Measurements from ENCODE around the gene KIF20A.
"Not testable (repeated sequence)": the region's sequence is repeated elsewhere in the genome, so short reads cannot be mapped to it uniquely, and the experiment has no call there.

KIF20A gene

DNA sequence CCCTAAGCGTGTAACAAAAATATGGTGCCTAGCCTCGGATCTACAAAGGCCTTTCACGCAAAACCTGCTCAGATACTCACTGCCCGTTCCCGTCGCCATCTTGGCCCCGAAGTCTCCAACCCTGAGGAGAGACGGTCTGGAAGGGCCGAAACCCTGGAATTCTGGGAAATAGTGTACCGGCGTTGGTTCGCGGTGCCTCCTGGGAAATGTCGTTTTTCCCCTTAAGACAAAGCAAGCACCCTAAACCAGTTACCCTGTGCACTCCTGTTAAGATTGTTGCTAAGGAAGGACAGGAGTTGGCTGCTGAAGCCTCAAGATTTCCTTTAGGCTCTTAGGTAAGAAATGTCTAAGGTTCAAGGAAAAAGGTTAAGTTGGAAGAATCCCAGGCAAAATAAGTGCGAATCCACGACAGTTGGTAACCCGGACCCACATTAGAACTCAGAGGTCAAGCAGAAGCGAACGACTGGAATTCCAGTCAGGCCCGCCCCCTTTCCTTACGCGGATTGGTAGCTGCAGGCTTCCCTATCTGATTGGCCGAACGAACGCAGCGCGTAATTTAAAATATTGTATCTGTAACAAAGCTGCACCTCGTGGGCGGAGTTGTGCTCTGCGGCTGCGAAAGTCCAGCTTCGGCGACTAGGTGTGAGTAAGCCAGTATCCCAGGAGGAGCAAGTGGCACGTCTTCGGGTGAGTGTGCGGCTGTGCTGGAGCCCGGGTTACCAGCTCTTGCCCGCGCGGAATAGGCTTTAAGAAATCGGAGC is at the start of gene KIF20A, which contains the start of gene BRD8:
Gene KIF20A (plus strand): TSS at position 597 of the 761 bp plus-strand sequence. CDS start 569 bp downstream, outside the sequence.
Gene BRD8 (minus strand): TSS at position 115 of the 761 bp plus-strand sequence. CDS start 16 bp downstream, at position 99.
- DNase-seq (ENCODE audit: low spot score), result peak; percentile 52

DNA sequence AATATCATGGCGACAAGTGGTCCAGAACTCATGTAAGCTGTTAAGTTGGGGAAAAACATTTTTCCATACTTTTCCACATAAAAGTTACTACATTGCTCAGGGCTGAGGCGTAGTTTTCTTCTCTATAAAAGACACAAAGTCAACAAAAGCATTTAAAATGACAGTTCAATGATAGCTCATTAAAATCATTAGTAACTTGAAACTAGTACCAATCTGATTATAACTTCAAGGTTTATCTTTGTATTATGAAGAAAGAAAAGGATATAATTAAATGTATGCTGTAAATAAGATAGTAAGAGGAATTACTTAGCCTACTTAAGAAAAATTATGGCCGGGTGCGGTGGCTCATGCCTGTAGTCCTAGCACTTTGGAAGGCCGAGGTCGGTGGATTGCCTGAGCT is 49.6 kb upstream of the KIF20A start:
- DNase-seq (ENCODE audit: low spot score), result no peak

DNA sequence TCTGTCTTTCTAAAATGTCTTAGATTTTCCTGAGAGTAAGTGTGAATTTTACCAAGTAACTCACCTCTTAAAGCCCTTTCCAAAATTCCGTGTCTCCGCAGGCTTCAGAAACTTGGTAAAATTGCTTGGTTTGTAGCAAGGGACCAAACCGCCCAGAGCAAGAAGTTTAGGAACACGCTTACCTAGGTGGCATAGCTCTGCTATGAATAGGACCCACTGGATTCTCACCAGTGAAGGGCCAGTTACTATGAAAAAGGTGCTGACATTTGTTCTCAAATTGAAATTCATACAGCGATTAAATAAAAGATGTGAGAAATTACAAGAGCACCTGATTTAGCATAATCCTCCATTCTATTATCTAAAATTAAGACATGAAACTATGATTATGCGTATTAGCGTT is 46.4 kb upstream of the KIF20A start:
- DNase-seq (ENCODE audit: low spot score), result no peak

DNA sequence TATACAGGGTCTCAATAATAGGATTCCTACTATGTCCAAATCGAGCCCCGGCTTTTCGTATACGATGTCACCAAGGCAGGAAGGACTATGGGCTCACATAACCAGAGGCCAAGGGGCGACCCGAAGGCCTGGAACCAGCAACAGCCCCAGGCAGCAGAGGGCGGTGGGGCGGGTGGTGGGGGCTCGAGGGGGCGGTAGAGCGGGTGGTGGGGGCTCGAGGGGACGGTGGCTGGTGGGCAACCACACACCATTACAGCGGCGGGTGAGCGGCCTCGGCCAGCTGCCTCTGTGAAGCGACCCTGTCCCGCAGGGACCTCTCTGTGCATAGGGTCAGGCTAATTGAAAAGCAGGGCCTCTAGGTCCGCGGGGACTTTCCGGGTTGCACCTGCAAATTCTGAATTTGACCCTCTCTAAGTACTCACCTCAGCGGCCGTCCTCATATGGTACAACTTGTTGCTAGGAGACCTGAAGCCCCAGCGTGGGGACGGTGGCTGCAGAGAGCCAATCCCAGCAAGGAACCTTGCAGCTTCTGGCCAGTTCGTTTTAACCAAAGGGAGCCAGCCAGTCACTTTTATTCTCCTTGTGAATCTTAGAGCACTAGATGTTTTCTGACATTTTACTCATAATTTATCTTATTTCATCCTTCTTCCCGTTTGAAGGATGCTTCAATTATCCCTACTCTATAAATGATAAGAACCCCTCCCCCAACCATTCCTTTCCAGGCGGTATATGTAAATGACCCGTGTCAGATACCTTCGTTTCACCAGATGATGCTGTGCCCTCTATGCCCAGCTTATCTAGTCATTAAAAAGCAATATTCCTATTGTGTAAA is 39.7 kb upstream of the KIF20A start, which contains the start of gene NME5:
Gene NME5 (minus strand): TSS at position 480 of the 832 bp plus-strand sequence. CDS start 648 bp downstream, outside the sequence.
- DNase-seq (ENCODE audit: low spot score), result no peak

DNA sequence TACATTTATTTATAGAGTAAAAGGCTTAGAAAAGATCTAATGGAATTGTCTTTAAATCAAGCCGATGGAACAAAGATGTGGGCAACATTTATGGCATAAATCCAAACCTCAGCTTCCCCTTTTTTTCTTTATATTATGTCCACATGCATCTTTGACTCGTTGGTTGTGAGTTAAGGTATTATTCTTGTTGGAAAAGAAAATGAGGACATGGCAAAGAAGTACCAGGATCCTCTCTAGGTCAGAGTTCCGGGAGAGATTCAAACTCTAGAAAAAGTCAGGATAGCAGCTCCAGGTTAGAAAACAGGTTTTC is 39.2 kb upstream of the KIF20A start:
- no peak for DNase-seq (ENCODE audit: low spot score)

DNA sequence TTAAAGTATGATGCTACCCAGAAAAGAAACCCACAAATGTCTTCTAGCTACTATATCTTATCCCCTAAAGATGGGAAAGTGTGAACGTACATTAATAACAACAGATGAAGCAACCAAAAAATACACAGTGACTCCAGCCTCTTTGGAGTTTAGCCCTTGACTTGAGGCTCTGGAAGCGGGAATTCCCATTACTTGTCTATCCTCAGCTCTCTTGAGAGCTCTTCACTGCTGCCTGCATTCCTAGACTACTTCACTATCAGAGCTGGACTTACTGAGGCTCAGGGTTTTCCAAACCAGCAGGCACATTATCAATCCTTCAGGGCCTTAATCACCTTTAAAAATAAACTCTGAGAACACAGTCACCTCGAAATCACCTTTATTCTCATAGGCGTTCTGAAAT is 38.6 kb upstream of the KIF20A start:
- no peak for DNase-seq (ENCODE audit: low spot score)

GRCh38 chr5:138141734-138142133 is 37.2 kb upstream of the KIF20A start:
- no peak for DNase-seq (ENCODE audit: low spot score)

DNA sequence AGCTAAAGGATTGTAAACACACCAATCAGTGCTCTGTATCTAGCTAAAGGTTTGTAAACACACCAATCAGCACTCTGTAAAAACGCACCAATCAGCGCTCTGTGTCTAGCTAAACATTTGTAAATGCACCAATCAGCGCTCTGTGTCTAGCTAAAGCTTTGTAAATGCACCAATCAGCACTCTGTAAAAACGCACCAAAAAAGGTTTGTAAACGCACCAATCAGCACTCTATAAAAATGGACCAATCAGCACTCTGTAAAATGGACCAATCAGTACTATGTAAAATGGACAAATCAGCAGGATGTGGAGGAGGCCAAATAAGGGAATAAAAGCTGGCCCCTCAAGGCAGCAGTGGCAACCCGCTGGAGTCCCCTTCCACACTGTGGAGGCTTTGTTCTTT is 35.3 kb upstream of the KIF20A start:
- DNase-seq (ENCODE audit: low spot score), result not testable (repeated sequence)

DNA sequence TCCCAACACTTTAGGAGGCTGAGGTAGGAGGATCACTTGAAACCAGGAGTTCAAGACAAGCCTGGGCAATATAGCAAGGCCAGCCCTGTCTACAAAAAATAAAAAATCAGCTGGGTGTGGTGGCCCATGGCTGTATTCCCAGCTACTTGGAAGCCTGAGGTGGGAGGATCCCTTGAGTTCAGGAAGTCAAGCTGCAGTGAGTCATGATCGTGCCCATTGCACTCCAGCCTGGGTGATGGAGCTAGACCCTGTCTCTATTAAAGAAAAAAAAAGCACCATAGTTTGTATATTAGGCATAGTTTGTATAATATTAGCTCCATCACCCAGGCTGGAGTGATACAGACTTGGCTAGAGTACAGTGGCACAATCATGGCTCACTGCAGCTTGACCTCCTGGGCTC is 30.1 kb upstream of the KIF20A start:
- no peak for DNase-seq (ENCODE audit: low spot score)

DNA sequence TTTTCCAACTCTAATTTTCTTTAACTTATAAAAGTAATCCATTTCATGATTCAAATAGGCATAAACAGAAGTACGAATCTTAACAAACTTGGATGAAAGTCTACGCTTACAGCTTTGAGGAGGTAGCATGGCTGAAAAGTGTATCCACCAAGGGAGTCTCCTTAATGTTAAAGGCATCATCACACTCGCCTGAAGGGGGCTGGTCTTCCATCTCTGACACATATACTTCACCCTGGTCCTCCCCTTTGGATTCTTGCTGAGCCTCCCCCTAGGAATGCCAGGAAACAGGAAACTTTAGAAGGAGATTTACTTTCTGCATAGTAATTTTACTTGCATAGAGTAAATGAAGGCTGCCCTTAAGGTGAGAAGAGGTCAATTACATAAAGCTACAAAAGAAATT is 29.4 kb upstream of the KIF20A start:
- no peak for DNase-seq (ENCODE audit: low spot score)

DNA sequence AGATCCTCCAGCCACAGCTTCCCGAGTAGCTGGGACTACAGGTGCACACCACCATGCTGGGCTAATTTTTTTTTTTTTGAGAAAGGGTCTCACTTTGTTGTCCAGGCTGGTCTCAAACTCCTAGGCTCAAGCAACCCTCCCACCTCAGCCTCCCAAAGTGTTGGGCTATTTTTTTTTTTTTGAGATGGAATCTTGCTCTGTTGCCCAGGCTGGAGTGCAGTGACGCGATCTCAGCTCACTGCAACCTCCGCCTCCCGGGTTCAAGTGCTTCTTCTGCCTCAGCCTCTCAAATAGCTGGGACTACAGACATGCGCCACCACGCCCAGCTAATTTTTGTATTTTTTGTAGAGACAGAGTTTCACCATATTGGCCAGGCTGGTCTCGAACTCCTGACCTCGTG is 22.9 kb upstream of the KIF20A start:
- DNase-seq (ENCODE audit: low spot score), result not testable (repeated sequence)

GRCh38 chr5:138157626-138158025 is 21.3 kb upstream of the KIF20A start:
- DNase-seq (ENCODE audit: low spot score), result no peak

DNA sequence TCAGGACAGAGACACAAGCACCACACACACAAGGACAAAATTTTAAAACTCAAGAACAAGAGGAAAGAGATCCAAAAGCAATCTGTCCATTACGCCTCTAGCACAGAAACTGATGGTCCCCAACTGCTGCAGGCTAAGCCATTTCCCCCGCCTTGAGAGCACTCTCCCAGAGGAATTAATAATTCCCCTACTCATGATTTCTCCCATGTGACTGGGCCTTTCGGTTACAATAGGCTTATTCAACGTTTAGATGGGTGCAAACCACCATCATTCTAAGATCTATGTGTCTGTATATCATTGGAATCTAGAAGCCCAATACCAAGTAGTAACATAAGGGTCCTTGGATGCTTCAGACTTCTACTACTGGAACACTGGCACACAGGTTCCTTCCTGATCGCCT is 19.2 kb upstream of the KIF20A start:
- DNase-seq (ENCODE audit: low spot score), result no peak

DNA sequence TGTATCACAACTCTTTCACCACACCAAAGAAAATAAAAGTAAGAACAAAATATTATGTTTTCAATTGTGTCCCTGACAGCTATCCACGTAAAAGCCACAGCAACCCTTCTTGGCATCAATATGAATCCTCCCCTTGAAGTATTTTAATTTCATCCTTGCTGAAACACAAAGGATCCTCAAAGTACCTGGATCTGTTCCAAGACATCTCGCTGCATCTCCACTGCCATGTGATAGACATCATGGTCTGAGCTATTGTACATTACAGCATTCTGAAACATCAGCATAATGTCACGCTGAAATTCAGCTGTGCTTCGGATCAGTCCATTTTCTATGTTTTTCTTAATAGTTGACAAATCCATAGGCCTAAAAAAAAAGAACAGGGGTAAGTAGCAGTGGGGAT is 18.2 kb upstream of the KIF20A start:
- no peak for DNase-seq (ENCODE audit: low spot score)

- DNase-seq (ENCODE audit: low spot score), result no peak
These were observed 15.2 kb upstream of the KIF20A start for GRCh38 chr5:138163721-138164120.

- DNase-seq (ENCODE audit: low spot score), result no peak
These were observed 9.8 kb upstream of the KIF20A start for GRCh38 chr5:138169124-138169523.

- no peak for DNase-seq (ENCODE audit: low spot score)
These were observed 8.6 kb upstream of the KIF20A start for GRCh38 chr5:138170299-138170698.

DNA sequence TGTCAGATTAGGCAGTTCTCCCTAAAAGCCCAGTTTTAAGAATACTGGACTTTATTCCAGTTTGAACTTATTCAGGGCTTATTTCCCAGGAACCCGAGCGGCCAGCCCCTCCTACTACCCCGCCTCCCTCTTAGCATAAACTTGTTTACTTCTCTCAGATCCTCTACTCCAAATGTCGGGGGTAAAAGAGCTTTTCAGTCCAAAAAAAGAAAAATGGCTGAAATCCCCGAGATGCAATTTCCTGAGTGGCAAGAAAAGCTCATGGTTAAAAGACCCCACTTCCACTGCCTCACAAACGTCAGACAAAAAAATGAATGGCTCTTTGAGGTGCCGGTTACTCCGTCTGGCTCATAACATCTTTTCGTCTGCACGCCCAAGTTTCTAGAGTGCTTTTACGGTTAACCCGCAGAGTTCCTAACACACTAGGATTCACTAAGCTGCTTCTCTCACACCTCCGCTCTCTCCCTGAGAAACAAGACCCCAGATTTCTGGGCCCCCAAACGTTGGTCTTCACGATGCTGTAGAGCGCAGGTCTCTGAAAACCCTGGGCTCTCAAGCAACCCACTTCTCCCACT is 884 bp upstream of the KIF20A start:
- peak; percentile 22 for DNase-seq (ENCODE audit: low spot score)

GRCh38 chr5:138179277-138179857 is 455 bp downstream of the KIF20A start:
- DNase-seq (ENCODE audit: low spot score), result no peak

DNA sequence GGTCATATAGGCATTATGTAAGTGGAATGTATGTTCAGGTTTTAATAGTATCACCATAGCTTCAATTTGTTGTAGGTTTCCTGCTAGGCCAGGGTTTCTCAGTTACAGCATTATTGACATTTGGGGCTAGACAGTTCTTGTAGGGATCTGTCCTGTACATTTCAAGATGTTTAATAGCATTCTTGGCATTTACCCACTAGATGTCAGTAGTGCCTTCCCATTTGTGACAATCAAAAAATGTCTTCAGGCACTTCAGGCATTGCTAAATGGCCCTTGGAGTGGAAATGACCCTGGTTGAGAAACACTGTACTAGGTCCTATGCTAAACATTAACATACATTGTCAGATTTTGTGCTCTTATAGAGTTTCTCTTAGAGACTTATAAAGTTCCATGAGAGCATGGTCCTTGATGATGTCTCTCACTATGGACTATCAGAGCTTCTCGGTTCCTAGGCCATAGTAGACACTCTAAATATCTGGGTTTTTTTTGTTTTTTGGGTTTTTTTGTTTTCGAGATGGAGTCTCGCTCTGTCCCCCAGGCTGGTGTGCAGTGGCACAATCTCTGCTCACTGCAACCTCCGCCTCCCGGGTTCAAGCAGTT is 1.4 kb downstream of the KIF20A start:
- DNase-seq (ENCODE audit: low spot score), result peak; percentile 12

GRCh38 chr5:138180841-138181240 is 1.9 kb downstream of the KIF20A start:
- no peak for DNase-seq (ENCODE audit: low spot score)

DNA sequence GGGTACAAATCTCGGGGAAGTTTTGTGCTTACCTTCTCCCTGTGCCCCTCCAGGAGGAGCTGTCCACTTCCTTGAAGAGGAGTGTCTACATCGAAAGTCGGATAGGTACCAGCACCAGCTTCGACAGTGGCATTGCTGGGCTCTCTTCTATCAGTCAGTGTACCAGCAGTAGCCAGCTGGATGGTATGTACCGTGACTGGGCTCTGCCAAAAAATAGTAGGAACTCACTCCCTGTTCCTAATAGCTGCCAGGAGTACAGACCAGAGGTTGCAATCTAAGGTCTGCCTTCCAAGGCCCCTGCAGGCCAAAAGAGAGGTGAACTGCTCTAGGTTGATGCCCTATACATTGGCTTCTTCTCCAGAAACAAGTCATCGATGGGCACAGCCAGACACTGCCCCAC is 3.9 kb downstream of the KIF20A start:
- no peak for DNase-seq (ENCODE audit: low spot score)
